C4-2B (cell line): ENCODE results near the gene AKAP5.

Experiments used
- CTCF ChIP-seq: fragments of 450-650 bp; conservative IDR thresholded peaks from 2 replicates; pipeline ENCODE4 v1.5.1; 2017; ENCODE audit warnings: mild to moderate bottlenecking
- ZFX ChIP-seq: fragments of 450-650 bp; IDR thresholded peaks from 2 replicates; pipeline ENCODE4 v1.6.1; 2017

- no peak for TF ChIP-seq CTCF
- TF ChIP-seq ZFX: no peak
These were observed 15.0 kb upstream of the AKAP5 start for GRCh38 chr14:64450255-64450654.
